ENCODE measurements around the gene GDPD5.

GDPD5 gene

GRCh38 chr11:75536786-75537641, 11.3 kb upstream of the GDPD5 start:
- peak in 1 of 2 donors; percentile 36 for DNase-seq (ENCODE audit: low read depth in 2 of 2)

GRCh38 chr11:75535071-75535470, 9.3 kb upstream of the GDPD5 start:
- DNase-seq (ENCODE audit: low read depth in 2 of 2): no peak

- no peak for DNase-seq (ENCODE audit: low read depth in 2 of 2)
These were observed 8.7 kb upstream of the GDPD5 start for GRCh38 chr11:75534259-75535069.

GRCh38 chr11:75533896-75534258, 8.1 kb upstream of the GDPD5 start:
- no peak for DNase-seq (ENCODE audit: low read depth in 2 of 2)

GRCh38 chr11:75532200-75533048, 6.7 kb upstream of the GDPD5 start:
- peak; percentile 71 to 77 for DNase-seq (ENCODE audit: low read depth in 2 of 2)

- DNase-seq (ENCODE audit: low read depth in 2 of 2): no peak
These were observed 5.6 kb upstream of the GDPD5 start for GRCh38 chr11:75531325-75531724.

- DNase-seq (ENCODE audit: low read depth in 2 of 2): no peak
These were observed 4.8 kb upstream of the GDPD5 start for GRCh38 chr11:75530577-75530976.

GRCh38 chr11:75527938-75528735, 2.4 kb upstream of the GDPD5 start:
- no peak for DNase-seq (ENCODE audit: low read depth in 2 of 2)

- DNase-seq (ENCODE audit: low read depth in 2 of 2): no peak
These were observed 1.4 kb upstream of the GDPD5 start for GRCh38 chr11:75527130-75527529.

GRCh38 chr11:75526192-75526541, 426 bp upstream of the GDPD5 start:
- no peak for DNase-seq (ENCODE audit: low read depth in 2 of 2)

GRCh38 chr11:75524665-75525432, 892 bp downstream of the GDPD5 start:
- no peak for DNase-seq (ENCODE audit: low read depth in 2 of 2)

GRCh38 chr11:75523811-75524664, 1.7 kb downstream of the GDPD5 start:
- DNase-seq (ENCODE audit: low read depth in 2 of 2): no peak

GRCh38 chr11:75523189-75523588, 2.6 kb downstream of the GDPD5 start:
- DNase-seq (ENCODE audit: low read depth in 2 of 2): no peak

- no peak for DNase-seq (ENCODE audit: low read depth in 2 of 2)
These were observed 3.3 kb downstream of the GDPD5 start for GRCh38 chr11:75522286-75523044.

GRCh38 chr11:75520688-75521087, 5.1 kb downstream of the GDPD5 start:
- DNase-seq (ENCODE audit: low read depth in 2 of 2): no peak

GRCh38 chr11:75518771-75519653, 6.7 kb downstream of the GDPD5 start:
- DNase-seq (ENCODE audit: low read depth in 2 of 2): no peak

- no peak for DNase-seq (ENCODE audit: low read depth in 2 of 2)
These were observed 7.6 kb downstream of the GDPD5 start for GRCh38 chr11:75518204-75518549.

GRCh38 chr11:75516886-75517285, 8.9 kb downstream of the GDPD5 start:
- no peak for DNase-seq (ENCODE audit: low read depth in 2 of 2)

Measured in stimulated activated CD8-positive, alpha-beta memory T cell treated with anti-CD3 and anti-CD28 coated beads, Interleukin-7, amount 100 ng/mL, for 1 hour (primary cell).